ENCODE data around the gene NDUFB3.

Gene NDUFB3

GRCh38 chr2:201046881-201047280 is 24.9 kb upstream of the NDUFB3 start:
- H3K4me2 ChIP-seq (ENCODE audit: insufficient read depth, low read length), result no peak overlapping the region
- no peaks in the 10 kb centered on the region; the same call in 1 of the 2 replicates for H4K20me1 ChIP-seq (ENCODE audit: insufficient read depth, low read length)
- no peaks in the 10 kb centered on the region for H3K4me1 ChIP-seq (ENCODE audit: insufficient read depth, low read length)
- DNase-seq, result no peak
- no peaks in the 10 kb centered on the region for H3K9me3 ChIP-seq (ENCODE audit: insufficient read depth, low read length, severe bottlenecking)
- H3K9ac ChIP-seq (ENCODE audit: low read depth, low read length), result no peak overlapping the region
- H3K4me3 ChIP-seq (ENCODE audit: low read depth in 1 of 2, low read length in 2 of 2), result no peak overlapping the region
- no peak for ATAC-seq (ENCODE audit: insufficient read depth, low read depth)
- peaks cover 15% of the 10 kb centered on the region for H3K36me3 ChIP-seq (ENCODE audit: insufficient read depth, low read length)
- H3K27ac ChIP-seq (ENCODE audit: low read length), result no peak overlapping the region
- no peak overlapping the region for H2AFZ ChIP-seq (ENCODE audit: low read depth, low read length)
- TF ChIP-seq EZH2 (IDR thresholded peaks at IDR 0.05; ENCODE audit: borderline replicate concordance, low read depth, low read length, severe bottlenecking) (no peak), CTCF (IDR thresholded peaks at IDR 0.05; ENCODE audit: borderline replicate concordance, extremely low read depth, low read length, poor library complexity, severe bottlenecking) (no peak)
- H3K79me2 ChIP-seq (ENCODE audit: insufficient read depth, low read length), result peaks cover 73% of the 10 kb centered on the region
- H3K27me3 ChIP-seq (ENCODE audit: insufficient read depth, low read length, poor library complexity), result no peaks in the 10 kb centered on the region

GRCh38 chr2:201049455-201049854 is 22.3 kb upstream of the NDUFB3 start:
- TF ChIP-seq EZH2 (IDR thresholded peaks at IDR 0.05; ENCODE audit: borderline replicate concordance, low read depth, low read length, severe bottlenecking) (no peak), CTCF (IDR thresholded peaks at IDR 0.05; ENCODE audit: borderline replicate concordance, extremely low read depth, low read length, poor library complexity, severe bottlenecking) (no peak)
- H3K79me2 ChIP-seq (ENCODE audit: insufficient read depth, low read length), result peaks cover 89% of the 10 kb centered on the region
- H3K27ac ChIP-seq (ENCODE audit: low read length), result no peak overlapping the region
- H2AFZ ChIP-seq (ENCODE audit: low read depth, low read length), result no peak overlapping the region
- no peak overlapping the region for H3K4me2 ChIP-seq (ENCODE audit: insufficient read depth, low read length)
- H3K4me3 ChIP-seq (ENCODE audit: low read depth in 1 of 2, low read length in 2 of 2), result no peak overlapping the region
- no peaks in the 10 kb centered on the region for H3K9me3 ChIP-seq (ENCODE audit: insufficient read depth, low read length, severe bottlenecking)
- no peaks in the 10 kb centered on the region for H3K4me1 ChIP-seq (ENCODE audit: insufficient read depth, low read length)
- no peaks in the 10 kb centered on the region; the same call in 1 of the 2 replicates for H4K20me1 ChIP-seq (ENCODE audit: insufficient read depth, low read length)
- H3K27me3 ChIP-seq (ENCODE audit: insufficient read depth, low read length, poor library complexity), result no peaks in the 10 kb centered on the region
- no peak for DNase-seq
- ATAC-seq (ENCODE audit: insufficient read depth, low read depth), result no peak
- H3K9ac ChIP-seq (ENCODE audit: low read depth, low read length), result no peak overlapping the region
- peaks cover 6% of the 10 kb centered on the region; the same call in 1 of the 2 replicates for H3K36me3 ChIP-seq (ENCODE audit: insufficient read depth, low read length)

- DNase-seq (no peak), ATAC-seq (ENCODE audit: insufficient read depth, low read depth) (no peak)
- H4K20me1 ChIP-seq (ENCODE audit: insufficient read depth, low read length), result no peaks in the 10 kb centered on the region; the same call in 1 of the 2 replicates
- no peak overlapping the region for H3K4me2 ChIP-seq (ENCODE audit: insufficient read depth, low read length)
- H3K79me2 ChIP-seq (ENCODE audit: insufficient read depth, low read length), result peaks cover 92% of the 10 kb centered on the region
- H3K4me3 ChIP-seq (ENCODE audit: low read depth in 1 of 2, low read length in 2 of 2), result no peak overlapping the region
- no peak overlapping the region for H2AFZ ChIP-seq (ENCODE audit: low read depth, low read length)
- peaks cover 5% of the 10 kb centered on the region; the same call in 1 of the 2 replicates for H3K36me3 ChIP-seq (ENCODE audit: insufficient read depth, low read length)
- H3K27me3 ChIP-seq (ENCODE audit: insufficient read depth, low read length, poor library complexity), result no peaks in the 10 kb centered on the region
- H3K9ac ChIP-seq (ENCODE audit: low read depth, low read length), result no peak overlapping the region
- no peaks in the 10 kb centered on the region for H3K9me3 ChIP-seq (ENCODE audit: insufficient read depth, low read length, severe bottlenecking)
- TF ChIP-seq CTCF (IDR thresholded peaks at IDR 0.05; ENCODE audit: borderline replicate concordance, extremely low read depth, low read length, poor library complexity, severe bottlenecking) (no peak), EZH2 (IDR thresholded peaks at IDR 0.05; ENCODE audit: borderline replicate concordance, low read depth, low read length, severe bottlenecking) (no peak)
- no peaks in the 10 kb centered on the region for H3K4me1 ChIP-seq (ENCODE audit: insufficient read depth, low read length)
- no peak overlapping the region for H3K27ac ChIP-seq (ENCODE audit: low read length)
These were observed 14.7 kb upstream of the NDUFB3 start for GRCh38 chr2:201057087-201057521.
